Hepatocyte (in vitro differentiated cells): ENCODE data around the gene CHST11. TPM values are rescaled to one million over a fixed set of nuclear protein-coding genes. Genes with fewer than 3 reads are reported as not detected.

Experiments
- DNase-seq: peaks from one replicate; pipeline ENCODE4 v3.0.0-alpha.2; 2016; ENCODE audit warnings: low spot score
- H2AFZ ChIP-seq: fragments of 200-600 bp; sonication (generic); 2 replicates; pipeline ENCODE4 v1.6.0; 2016; ENCODE audit warnings: antibody characterized with exemption, mild to moderate bottlenecking
- H3K27ac ChIP-seq: fragments of 200-600 bp; sonication (generic); 2 replicates; pipeline ENCODE4 v1.5.1; 2016; ENCODE audit warnings: mild to moderate bottlenecking
- H3K27me3 ChIP-seq: fragments of 200-600 bp; sonication (generic); 2 replicates; pipeline ENCODE4 v1.6.1; 2016
- H3K36me3 ChIP-seq: fragments of 200-600 bp; sonication (generic); replicated peaks from 2 replicates; pipeline ENCODE4 v1.5.1; 2016; ENCODE audit warnings: low read depth; ENCODE audit not compliant: insufficient read depth
- H3K4me1 ChIP-seq: fragments of 200-600 bp; sonication (generic); 2 replicates; pipeline ENCODE4 v1.5.1; 2016; ENCODE audit warnings: mild to moderate bottlenecking, moderate library complexity; ENCODE audit not compliant: insufficient read depth
- H3K4me2 ChIP-seq: fragments of 200-600 bp; sonication (generic); 2 replicates; pipeline ENCODE4 v1.6.0; 2016
- H3K4me3 ChIP-seq: fragments of 200-600 bp; sonication (generic); 2 replicates; pipeline ENCODE4 v1.5.1; 2016; ENCODE audit warnings: mild to moderate bottlenecking
- H3K79me2 ChIP-seq: fragments of 200-600 bp; sonication (generic); 2 replicates; pipeline ENCODE4 v1.6.0; 2017; ENCODE audit warnings: mild to moderate bottlenecking
- H3K9me2 ChIP-seq: fragments of 200-600 bp; sonication (generic); replicated peaks from 2 replicates; pipeline ENCODE4 v1.6.0; 2017; ENCODE audit warnings: mild to moderate bottlenecking; ENCODE audit not compliant: insufficient read depth
- H3K9me3 ChIP-seq: fragments of 200-600 bp; sonication (generic); 2 replicates; pipeline ENCODE4 v1.5.1; 2016; ENCODE audit warnings: low read depth, mild to moderate bottlenecking
- H4K20me1 ChIP-seq: fragments of 200-600 bp; sonication (generic); 2 replicates; pipeline ENCODE4 v1.6.0; 2016; ENCODE audit warnings: mild to moderate bottlenecking; ENCODE audit not compliant: insufficient read depth, poor library complexity, severe bottlenecking
- EZH2 ChIP-seq: fragments of 200-600 bp; sonication (generic); IDR thresholded peaks from 2 replicates; pipeline ENCODE4 v1.6.1; 2016; ENCODE audit warnings: antibody characterized with exemption, mild to moderate bottlenecking, borderline replicate concordance
- EZH2phosphoT487 ChIP-seq: fragments of 200-600 bp; sonication (generic); IDR thresholded peaks from one replicate; pipeline ENCODE4 v1.6.1; 2018; ENCODE audit warnings: antibody characterized with exemption, mild to moderate bottlenecking, low read depth, moderate library complexity; ENCODE audit not compliant: unreplicated experiment, severe bottlenecking
- WGBS: methylation state at CpG from one replicate; pipeline ENCODE4 v1.1.6; 2016; ENCODE audit warnings: low lambda C conversion rate; ENCODE audit errors: missing lambda C conversion rate; 5-methylcytosine and 5-hydroxymethylcytosine counted together
- polyA plus RNA-seq: library from polyadenylated mRNA; unstranded; fragments of >200 nt; fragmentation: Nextera tagmentation; extraction: Ambion mirVana; gene quantifications from 2 replicates; pipeline ENCODE4 v1.2.1, GENCODE V29; 2016
- total RNA-seq: library from RNA; depleted of rRNA; stranded (reverse); fragments of >200 nt; gene quantifications from 2 replicates; pipeline ENCODE4 v1.2.3, GENCODE V29; 2014
- TF ChIP-seq, protein P1 (sequence below): fragments of 200-600 bp; sonication (generic); IDR thresholded peaks from 2 replicates; pipeline ENCODE4 v1.5.1; 2016; ENCODE audit warnings: antibody characterized with exemption, mild to moderate bottlenecking; ENCODE audit not compliant: poor library complexity

CHST11 gene
- total and polyA plus RNA-seq, 2 experiments from 2014 or later: 5.2 to 8.9 TPM

GRCh38 chr12:104712968-104713367, 256.2 kb downstream of the CHST11 start:
- no peak for TF ChIP-seq EZH2phosphoT487
- no peak for TF ChIP-seq EZH2
- TF ChIP-seq, protein P1, sequence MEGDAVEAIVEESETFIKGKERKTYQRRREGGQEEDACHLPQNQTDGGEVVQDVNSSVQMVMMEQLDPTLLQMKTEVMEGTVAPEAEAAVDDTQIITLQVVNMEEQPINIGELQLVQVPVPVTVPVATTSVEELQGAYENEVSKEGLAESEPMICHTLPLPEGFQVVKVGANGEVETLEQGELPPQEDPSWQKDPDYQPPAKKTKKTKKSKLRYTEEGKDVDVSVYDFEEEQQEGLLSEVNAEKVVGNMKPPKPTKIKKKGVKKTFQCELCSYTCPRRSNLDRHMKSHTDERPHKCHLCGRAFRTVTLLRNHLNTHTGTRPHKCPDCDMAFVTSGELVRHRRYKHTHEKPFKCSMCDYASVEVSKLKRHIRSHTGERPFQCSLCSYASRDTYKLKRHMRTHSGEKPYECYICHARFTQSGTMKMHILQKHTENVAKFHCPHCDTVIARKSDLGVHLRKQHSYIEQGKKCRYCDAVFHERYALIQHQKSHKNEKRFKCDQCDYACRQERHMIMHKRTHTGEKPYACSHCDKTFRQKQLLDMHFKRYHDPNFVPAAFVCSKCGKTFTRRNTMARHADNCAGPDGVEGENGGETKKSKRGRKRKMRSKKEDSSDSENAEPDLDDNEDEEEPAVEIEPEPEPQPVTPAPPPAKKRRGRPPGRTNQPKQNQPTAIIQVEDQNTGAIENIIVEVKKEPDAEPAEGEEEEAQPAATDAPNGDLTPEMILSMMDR: no peak
- H4K20me1 ChIP-seq: no peaks in the 10 kb centered on the region
- 56% methylated on average over 5 of the region's 5 CpGs for WGBS
- H3K9me3 ChIP-seq: no peaks in the 10 kb centered on the region
- H3K9me2 ChIP-seq: no peaks in the 10 kb centered on the region
- no peaks in the 10 kb centered on the region for H3K79me2 ChIP-seq
- H3K36me3 ChIP-seq: no peaks in the 10 kb centered on the region
- no peak overlapping the region for H3K4me3 ChIP-seq
- H3K4me2 ChIP-seq: no peak overlapping the region
- H3K27me3 ChIP-seq: no peaks in the 10 kb centered on the region
- H2AFZ ChIP-seq: no peak overlapping the region
- no peak for DNase-seq
- no peak overlapping the region for H3K27ac ChIP-seq
- peaks cover 19% of the 10 kb centered on the region for H3K4me1 ChIP-seq

DNA sequence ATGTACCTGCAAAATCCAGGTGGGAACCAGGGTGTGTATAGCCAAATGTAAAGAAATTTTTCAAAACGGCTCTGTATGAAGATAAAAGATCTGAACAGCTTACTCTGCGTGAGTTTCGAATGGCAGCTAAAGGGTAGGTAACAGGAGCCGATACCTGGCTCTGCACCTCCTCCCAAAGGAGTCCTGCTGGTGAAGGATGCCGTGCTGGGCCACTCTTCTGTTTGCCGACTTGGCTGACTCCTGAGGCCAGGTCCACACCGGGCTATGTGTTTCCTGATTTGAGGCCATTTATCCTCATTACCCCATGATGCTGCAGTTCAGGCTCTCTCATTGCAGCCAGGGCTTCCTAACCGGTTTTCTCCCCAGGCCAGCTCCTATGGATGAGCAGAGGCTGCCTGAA, 256.7 kb downstream of the CHST11 start:
- Histone ChIP-seq H3K9me2 (no peaks in the 10 kb centered on the region), H3K27me3 (no peaks in the 10 kb centered on the region), H2AFZ (no peak overlapping the region), H3K27ac (no peak overlapping the region), H3K4me2 (no peak overlapping the region), H3K79me2 (no peaks in the 10 kb centered on the region), H3K9me3 (no peaks in the 10 kb centered on the region), H3K4me3 (no peak overlapping the region), H4K20me1 (no peaks in the 10 kb centered on the region), H3K4me1 (peaks cover 19% of the 10 kb centered on the region), H3K36me3 (no peaks in the 10 kb centered on the region)
- TF ChIP-seq EZH2phosphoT487: no peak
- TF ChIP-seq EZH2: no peak
- TF ChIP-seq, protein P1: no peak
- 59% methylated on average over 8 of the region's 8 CpGs for WGBS
- no peak for DNase-seq

DNA sequence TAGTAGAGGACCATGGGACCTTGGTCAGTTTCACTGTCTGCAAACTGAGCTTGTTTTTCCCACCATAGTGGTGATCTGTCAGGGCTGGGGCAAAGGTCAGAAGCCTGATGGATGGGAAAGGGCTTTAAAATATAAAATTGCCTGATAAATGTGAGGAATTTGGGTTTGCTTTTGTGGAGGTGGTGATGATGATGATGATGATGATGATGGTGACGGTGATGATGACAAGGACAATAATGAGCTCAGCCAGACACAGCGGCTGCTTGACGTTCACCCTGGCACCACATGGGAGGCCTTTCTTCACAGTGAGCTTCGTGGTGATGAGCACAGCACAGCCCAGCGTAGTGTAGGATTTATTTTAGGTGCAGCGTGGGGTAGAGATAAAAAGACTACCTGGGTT, 257.6 kb downstream of the CHST11 start:
- no peaks in the 10 kb centered on the region for H3K79me2 ChIP-seq
- H3K4me1 ChIP-seq: peaks cover 19% of the 10 kb centered on the region
- WGBS: 94% methylated on average over 6 of the region's 6 CpGs
- no peaks in the 10 kb centered on the region for H3K36me3 ChIP-seq
- no peaks in the 10 kb centered on the region for H4K20me1 ChIP-seq
- H3K9me3 ChIP-seq: no peaks in the 10 kb centered on the region
- no peak for DNase-seq
- H3K27ac ChIP-seq: no peak overlapping the region
- no peaks in the 10 kb centered on the region for H3K9me2 ChIP-seq
- no peaks in the 10 kb centered on the region for H3K27me3 ChIP-seq
- TF ChIP-seq EZH2phosphoT487 (no peak), EZH2 (no peak)
- TF ChIP-seq, protein P1: no peak
- H3K4me2 ChIP-seq: no peak overlapping the region
- H3K4me3 ChIP-seq: no peak overlapping the region
- no peak overlapping the region for H2AFZ ChIP-seq

DNA sequence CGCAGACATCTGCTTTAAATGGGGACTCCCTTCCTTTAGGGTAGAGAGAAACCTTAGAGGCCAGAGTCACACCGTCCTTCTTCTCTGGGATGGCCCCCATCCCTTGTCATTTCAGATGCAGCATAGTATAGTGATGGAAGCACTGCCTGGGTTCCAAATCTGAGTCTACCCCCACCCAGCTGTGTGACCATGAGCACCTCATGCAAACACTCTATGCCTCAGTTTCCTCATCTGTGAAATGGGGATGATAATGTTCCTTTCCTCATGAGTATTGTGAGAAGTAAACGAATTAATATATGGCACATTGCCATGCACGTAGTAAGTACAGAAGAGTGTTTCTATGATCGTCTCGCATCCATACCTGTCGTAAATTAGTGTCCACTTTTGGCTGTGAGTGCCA, 259.4 kb downstream of the CHST11 start:
- Histone ChIP-seq H3K4me2 (no peak overlapping the region), H3K4me3 (no peak overlapping the region), H3K9me2 (no peaks in the 10 kb centered on the region), H3K27me3 (no peaks in the 10 kb centered on the region), H3K27ac (no peak overlapping the region), H3K4me1 (peaks cover 14% of the 10 kb centered on the region), H3K79me2 (no peaks in the 10 kb centered on the region), H2AFZ (no peak overlapping the region), H4K20me1 (no peaks in the 10 kb centered on the region), H3K9me3 (no peaks in the 10 kb centered on the region), H3K36me3 (no peaks in the 10 kb centered on the region)
- no peak for DNase-seq
- TF ChIP-seq, protein P1: no peak
- TF ChIP-seq EZH2 (no peak), EZH2phosphoT487 (no peak)
- WGBS: 97% methylated on average over 7 of the region's 7 CpGs
